ENCODE data around the gene ACAA1. TPM values are rescaled to one million over a fixed set of nuclear protein-coding genes. Genes with fewer than 3 reads are reported as not detected.
A peak's percentile ranks its signal among the peaks of the same experiment; 100 is the strongest.

ACAA1 gene
- total and polyA plus RNA-seq, 2 of the 13 experiments (the other 11 are each of a cell fraction or from before 2014, with no cell fraction given): 60.8 to 188 TPM

DNA sequence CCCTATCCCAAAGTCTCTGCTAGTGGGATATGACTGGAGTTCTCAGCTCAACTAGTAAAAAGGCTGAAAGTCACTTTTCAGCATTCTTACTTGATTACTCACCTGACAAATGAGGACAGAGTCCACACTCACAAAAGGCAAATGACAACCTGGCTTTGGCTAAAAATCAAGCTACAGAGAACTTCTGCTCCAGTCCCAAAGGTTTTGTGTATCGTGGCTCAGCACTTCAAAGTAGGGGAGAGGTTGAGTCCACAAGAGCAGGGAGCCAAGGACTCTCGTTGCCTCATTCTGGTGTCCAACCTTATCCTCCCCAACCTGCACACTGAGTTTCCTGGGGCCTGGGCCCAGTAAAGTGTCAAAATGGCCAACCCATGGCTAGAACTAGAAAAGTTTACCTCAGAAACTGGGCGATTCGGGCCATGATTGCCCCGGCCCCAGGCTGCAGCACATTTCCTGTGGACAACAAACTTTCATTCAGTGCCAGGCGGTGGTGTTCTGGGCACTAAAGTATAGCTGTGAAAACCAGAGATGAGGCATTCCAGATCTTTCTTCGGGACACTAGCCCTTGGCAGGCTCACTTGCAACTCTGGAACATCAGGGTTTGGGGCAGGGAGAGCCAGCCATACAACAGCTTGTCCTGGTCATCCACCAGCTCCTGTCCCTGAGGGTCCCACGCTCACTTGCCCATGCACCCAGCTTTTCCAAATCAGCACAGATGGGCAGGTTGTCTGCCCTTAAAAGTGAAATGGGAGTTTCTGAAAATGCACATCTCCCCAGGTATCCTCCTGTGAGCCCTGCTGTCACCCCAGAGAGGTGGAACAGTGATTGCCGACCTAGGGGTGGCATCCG is 3.1 kb downstream of the ACAA1 start (continued):
- TF ChIP-seq, protein P1, sequence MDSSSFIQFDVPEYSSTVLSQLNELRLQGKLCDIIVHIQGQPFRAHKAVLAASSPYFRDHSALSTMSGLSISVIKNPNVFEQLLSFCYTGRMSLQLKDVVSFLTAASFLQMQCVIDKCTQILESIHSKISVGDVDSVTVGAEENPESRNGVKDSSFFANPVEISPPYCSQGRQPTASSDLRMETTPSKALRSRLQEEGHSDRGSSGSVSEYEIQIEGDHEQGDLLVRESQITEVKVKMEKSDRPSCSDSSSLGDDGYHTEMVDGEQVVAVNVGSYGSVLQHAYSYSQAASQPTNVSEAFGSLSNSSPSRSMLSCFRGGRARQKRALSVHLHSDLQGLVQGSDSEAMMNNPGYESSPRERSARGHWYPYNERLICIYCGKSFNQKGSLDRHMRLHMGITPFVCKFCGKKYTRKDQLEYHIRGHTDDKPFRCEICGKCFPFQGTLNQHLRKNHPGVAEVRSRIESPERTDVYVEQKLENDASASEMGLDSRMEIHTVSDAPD (CRISPR knock-in tag; IDR thresholded peaks at IDR 0.05): peak; percentile 76; the same call in 1 of the 2 replicates
- TF ChIP-seq, protein P2, sequence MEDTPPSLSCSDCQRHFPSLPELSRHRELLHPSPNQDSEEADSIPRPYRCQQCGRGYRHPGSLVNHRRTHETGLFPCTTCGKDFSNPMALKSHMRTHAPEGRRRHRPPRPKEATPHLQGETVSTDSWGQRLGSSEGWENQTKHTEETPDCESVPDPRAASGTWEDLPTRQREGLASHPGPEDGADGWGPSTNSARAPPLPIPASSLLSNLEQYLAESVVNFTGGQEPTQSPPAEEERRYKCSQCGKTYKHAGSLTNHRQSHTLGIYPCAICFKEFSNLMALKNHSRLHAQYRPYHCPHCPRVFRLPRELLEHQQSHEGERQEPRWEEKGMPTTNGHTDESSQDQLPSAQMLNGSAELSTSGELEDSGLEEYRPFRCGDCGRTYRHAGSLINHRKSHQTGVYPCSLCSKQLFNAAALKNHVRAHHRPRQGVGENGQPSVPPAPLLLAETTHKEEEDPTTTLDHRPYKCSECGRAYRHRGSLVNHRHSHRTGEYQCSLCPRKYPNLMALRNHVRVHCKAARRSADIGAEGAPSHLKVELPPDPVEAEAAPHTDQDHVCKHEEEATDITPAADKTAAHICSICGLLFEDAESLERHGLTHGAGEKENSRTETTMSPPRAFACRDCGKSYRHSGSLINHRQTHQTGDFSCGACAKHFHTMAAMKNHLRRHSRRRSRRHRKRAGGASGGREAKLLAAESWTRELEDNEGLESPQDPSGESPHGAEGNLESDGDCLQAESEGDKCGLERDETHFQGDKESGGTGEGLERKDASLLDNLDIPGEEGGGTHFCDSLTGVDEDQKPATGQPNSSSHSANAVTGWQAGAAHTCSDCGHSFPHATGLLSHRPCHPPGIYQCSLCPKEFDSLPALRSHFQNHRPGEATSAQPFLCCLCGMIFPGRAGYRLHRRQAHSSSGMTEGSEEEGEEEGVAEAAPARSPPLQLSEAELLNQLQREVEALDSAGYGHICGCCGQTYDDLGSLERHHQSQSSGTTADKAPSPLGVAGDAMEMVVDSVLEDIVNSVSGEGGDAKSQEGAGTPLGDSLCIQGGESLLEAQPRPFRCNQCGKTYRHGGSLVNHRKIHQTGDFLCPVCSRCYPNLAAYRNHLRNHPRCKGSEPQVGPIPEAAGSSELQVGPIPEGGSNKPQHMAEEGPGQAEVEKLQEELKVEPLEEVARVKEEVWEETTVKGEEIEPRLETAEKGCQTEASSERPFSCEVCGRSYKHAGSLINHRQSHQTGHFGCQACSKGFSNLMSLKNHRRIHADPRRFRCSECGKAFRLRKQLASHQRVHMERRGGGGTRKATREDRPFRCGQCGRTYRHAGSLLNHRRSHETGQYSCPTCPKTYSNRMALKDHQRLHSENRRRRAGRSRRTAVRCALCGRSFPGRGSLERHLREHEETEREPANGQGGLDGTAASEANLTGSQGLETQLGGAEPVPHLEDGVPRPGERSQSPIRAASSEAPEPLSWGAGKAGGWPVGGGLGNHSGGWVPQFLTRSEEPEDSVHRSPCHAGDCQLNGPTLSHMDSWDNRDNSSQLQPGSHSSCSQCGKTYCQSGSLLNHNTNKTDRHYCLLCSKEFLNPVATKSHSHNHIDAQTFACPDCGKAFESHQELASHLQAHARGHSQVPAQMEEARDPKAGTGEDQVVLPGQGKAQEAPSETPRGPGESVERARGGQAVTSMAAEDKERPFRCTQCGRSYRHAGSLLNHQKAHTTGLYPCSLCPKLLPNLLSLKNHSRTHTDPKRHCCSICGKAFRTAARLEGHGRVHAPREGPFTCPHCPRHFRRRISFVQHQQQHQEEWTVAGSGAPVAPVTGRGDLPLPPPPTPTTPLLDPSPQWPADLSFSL (CRISPR knock-in tag; IDR thresholded peaks at IDR 0.05): peak; percentile 90
- TF ChIP-seq TOPORS (CRISPR knock-in tag; IDR thresholded peaks at IDR 0.05) (peak; percentile 89), ZNF569 (CRISPR knock-in tag; IDR thresholded peaks at IDR 0.05; ENCODE audit: borderline replicate concordance) (no peak), ZNF589 (CRISPR knock-in tag; conservative IDR thresholded peaks at IDR 0.05) (no peak), ZNF780A (CRISPR knock-in tag; IDR thresholded peaks at IDR 0.05) (no peak), ZNF367 (CRISPR knock-in tag; IDR thresholded peaks at IDR 0.05; ENCODE audit: borderline replicate concordance) (no peak), SRSF9 (IDR thresholded peaks at IDR 0.05; ENCODE audit: borderline replicate concordance, insufficient read depth, low read depth, low read length, poor library complexity, severe bottlenecking) (no peak), CCAR2 (optimal IDR thresholded peaks at IDR 0.05; ENCODE audit: low read depth, low read length) (no peak), SRY (CRISPR knock-in tag; IDR thresholded peaks at IDR 0.05) (peak; percentile 40; the same call in 1 of the 2 replicates), RBM39 (IDR thresholded peaks at IDR 0.05; ENCODE audit: low read depth, low read length, poor library complexity, severe bottlenecking) (no peak), DPF2 (CRISPR knock-in tag; IDR thresholded peaks at IDR 0.05; ENCODE audit: borderline replicate concordance, low read depth) (peak; percentile 93), REPIN1 (CRISPR knock-in tag; IDR thresholded peaks at IDR 0.05; ENCODE audit: borderline replicate concordance, low read depth) (peak; percentile 87; the same call in 1 of the 2 replicates), KDM2A (CRISPR knock-in tag; IDR thresholded peaks at IDR 0.05; ENCODE audit: borderline replicate concordance, low read depth) (peak; percentile 35; the same call in 1 of the 2 replicates), KAT7 (CRISPR knock-in tag; IDR thresholded peaks at IDR 0.05; ENCODE audit: borderline replicate concordance) (0 out of 2 replicates have a peak, but pooled peaks have one; percentile 16), ZNF382 (CRISPR knock-in tag; IDR thresholded peaks at IDR 0.05; ENCODE audit: borderline replicate concordance) (no peak), HIVEP1 (CRISPR knock-in tag; IDR thresholded peaks at IDR 0.05) (no peak), ZNF274 (CRISPR knock-in tag; IDR thresholded peaks at IDR 0.05) (no peak; the same call in 1 of the 2 replicates)
- TF ChIP-seq, protein P3, sequence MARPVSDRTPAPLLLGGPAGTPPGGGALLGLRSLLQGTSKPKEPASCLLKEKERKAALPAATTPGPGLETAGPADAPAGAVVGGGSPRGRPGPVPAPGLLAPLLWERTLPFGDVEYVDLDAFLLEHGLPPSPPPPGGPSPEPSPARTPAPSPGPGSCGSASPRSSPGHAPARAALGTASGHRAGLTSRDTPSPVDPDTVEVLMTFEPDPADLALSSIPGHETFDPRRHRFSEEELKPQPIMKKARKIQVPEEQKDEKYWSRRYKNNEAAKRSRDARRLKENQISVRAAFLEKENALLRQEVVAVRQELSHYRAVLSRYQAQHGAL (CRISPR knock-in tag; IDR thresholded peaks at IDR 0.05; ENCODE audit: not compliant biosample characterization): no peak
